CD4-positive, alpha-beta T cell (primary cell): ENCODE data around the gene ABHD16B. TPM values are rescaled to one million over a fixed set of nuclear protein-coding genes. Genes with fewer than 3 reads are reported as not detected.

Source experiments
- ATAC-seq: fragments of 200-7000 bp; cut with Tn5 transposase; one replicate; pipeline ENCODE4 v1.10.0; 2022; ENCODE audit warnings: mild to moderate bottlenecking; ENCODE audit not compliant: poor library complexity
- CTCF ChIA-PET: fragments of 350-600 bp; sonication (Branson Sonifier 250); formaldehyde crosslinking; loops from one replicate; lab custom pipeline; 2021; ENCODE audit warnings: antibody characterized with exemption, inconsistent platforms; lab: Charles Lee
- POLR2A ChIA-PET: fragments of 350-600 bp; sonication (Branson Sonifier 250); formaldehyde crosslinking; loops from one replicate; lab custom pipeline; 2021; ENCODE audit warnings: antibody characterized with exemption, inconsistent platforms; lab: Charles Lee
- DNase-seq, 14 experiments: peaks; one replicate each; pipeline ENCODE4 v3.0.0-alpha.2; 2013 to 2020; ENCODE audit warnings: mixed read lengths in 2 of 14
- H3K27ac ChIP-seq, 2 donors: one replicate each; pipeline versions ENCODE4 v1.5.1 to v1.7.0; 2013; ENCODE audit warnings: low read length in 2 of 2, low read depth in 1 of 2, mild to moderate bottlenecking in 1 of 2
- H3K27me3 ChIP-seq, 2 experiments: 1 replicate in 1 of 2; 2 replicates in 1 of 2; pipeline versions ENCODE4 v1.6.1 to v1.7.0; 2013; ENCODE audit warnings: low read length in 2 of 2, control low read depth in 1 of 2, mild to moderate bottlenecking in 1 of 2, moderate library complexity in 1 of 2; ENCODE audit not compliant: insufficient read depth in 2 of 2, control insufficient read depth in 1 of 2
- H3K36me3 ChIP-seq: one replicate; pipeline ENCODE4 v1.6.1; 2013; ENCODE audit warnings: low read length, control low read depth; ENCODE audit not compliant: insufficient read depth
- H3K4me1 ChIP-seq: one replicate; pipeline ENCODE4 v1.6.1; 2013; ENCODE audit warnings: low read length, control low read depth; ENCODE audit not compliant: insufficient read depth
- H3K4me3 ChIP-seq: one replicate; pipeline ENCODE4 v1.5.1; 2013; ENCODE audit warnings: mild to moderate bottlenecking, low read length, moderate library complexity
- H3K9me3 ChIP-seq, 2 experiments: 1 replicate in 1 of 2; 2 replicates in 1 of 2; pipeline versions ENCODE4 v1.6.1 to v1.7.0; 2013; ENCODE audit warnings: low read length in 2 of 2, mild to moderate bottlenecking in 2 of 2, control low read depth in 1 of 2, moderate library complexity in 1 of 2; ENCODE audit not compliant: control insufficient read depth in 1 of 2, insufficient read depth in 1 of 2
- H3K27ac Mint-ChIP-seq: one replicate; pipeline ENCODE4 v1.8.0; 2020; ENCODE audit warnings: mixed read lengths
- H3K27me3 Mint-ChIP-seq: one replicate; pipeline ENCODE4 v1.8.0; 2021; ENCODE audit warnings: mixed read lengths
- H3K36me3 Mint-ChIP-seq: one replicate; pipeline ENCODE4 v1.8.0; 2021; ENCODE audit warnings: low read depth, mixed read lengths
- H3K4me1 Mint-ChIP-seq: one replicate; pipeline ENCODE4 v1.8.0; 2021; ENCODE audit warnings: low read depth, mixed read lengths
- H3K4me3 Mint-ChIP-seq: one replicate; pipeline ENCODE4 v1.8.0; 2020; ENCODE audit warnings: mild to moderate bottlenecking, mixed read lengths
- H3K9me3 Mint-ChIP-seq: one replicate; pipeline ENCODE4 v1.8.0; 2020; ENCODE audit warnings: mixed read lengths
- CTCF ChIP-seq: fragments of 200-600 bp; IDR thresholded peaks from one replicate; pipeline ENCODE4 v1.8.0; 2022; ENCODE audit warnings: antibody characterized with exemption, mild to moderate bottlenecking
- intact Hi-C, 2 experiments: fragments of 100-400 bp; cut with DNase I in 1 of 2; cut with micrococcal nuclease in 1 of 2; formaldehyde crosslinking; loops; one replicate each; pipeline versions ENCODE4 v1.15.1 to v1.9.0; 2023 to 2025; cut with DNase I, micrococcal nuclease
- total RNA-seq, 174 experiments: library from RNA in 2 of 174; stranded (reverse) in 2 of 174; gene quantifications; one replicate each; pipeline ENCODE4 v1.2.3 and lab custom pipeline; 2021 to 2026

Gene ABHD16B
- total RNA-seq, 2 experiments from 2014 or later: not detected

GRCh38 chr20:63831646-63831992 lies 29.7 kb upstream of the ABHD16B start:
- H3K27me3 ChIP-seq: peaks cover 29 to 32% of the 10 kb centered on the region in 2 experiments
- TF ChIP-seq CTCF: no peak
- no peak for DNase-seq
- no peak for ATAC-seq
- Mint-ChIP-seq H3K4me1 (peaks cover 10% of the 10 kb centered on the region), H3K36me3 (no peaks in the 10 kb centered on the region), H3K4me3 (no peak overlapping the region), H3K27me3 (peaks cover 43% of the 10 kb centered on the region), H3K9me3 (no peaks in the 10 kb centered on the region), H3K27ac (no peak overlapping the region)
- H3K4me1 ChIP-seq: peaks cover 15% of the 10 kb centered on the region
- CTCF ChIA-PET: no interaction called here
- no peaks in the 10 kb centered on the region for H3K36me3 ChIP-seq
- no peak overlapping the region for H3K4me3 ChIP-seq
- H3K9me3 ChIP-seq: no peaks in the 10 kb centered on the region
- no peak overlapping the region for H3K27ac ChIP-seq
- intact Hi-C loops: no loop called here
- POLR2A ChIA-PET: no interaction called here

- no peak overlapping the region for H3K4me3 ChIP-seq
- ChIA-PET POLR2A (no interaction called here), CTCF (no interaction called here)
- intact Hi-C loops: no loop called here
- no peak overlapping the region for H3K27ac Mint-ChIP-seq
- peaks cover 10% of the 10 kb centered on the region for H3K4me1 Mint-ChIP-seq
- no peak for TF ChIP-seq CTCF
- H3K36me3 ChIP-seq: no peaks in the 10 kb centered on the region
- no peak overlapping the region for H3K4me3 Mint-ChIP-seq
- H3K36me3 Mint-ChIP-seq: no peaks in the 10 kb centered on the region
- H3K9me3 Mint-ChIP-seq: no peaks in the 10 kb centered on the region
- no peaks in the 10 kb centered on the region for H3K9me3 ChIP-seq
- H3K27ac ChIP-seq: no peak overlapping the region
- peaks cover 24 to 28% of the 10 kb centered on the region in 2 experiments for H3K27me3 ChIP-seq
- DNase-seq (peak in 1 of 14 experiments; percentile 15), ATAC-seq (no peak)
- peaks cover 15% of the 10 kb centered on the region for H3K4me1 ChIP-seq
- H3K27me3 Mint-ChIP-seq: peaks cover 38% of the 10 kb centered on the region
These were observed 29.2 kb upstream of the ABHD16B start for GRCh38 chr20:63831993-63832686.

- H3K27ac Mint-ChIP-seq: no peak overlapping the region
- intact Hi-C loops: no loop called here
- peaks cover 12 to 15% of the 10 kb centered on the region in 2 experiments for H3K27me3 ChIP-seq
- H3K9me3 Mint-ChIP-seq: no peaks in the 10 kb centered on the region
- H3K36me3 Mint-ChIP-seq: no peaks in the 10 kb centered on the region
- peaks cover 29% of the 10 kb centered on the region for H3K27me3 Mint-ChIP-seq
- no peaks in the 10 kb centered on the region for H3K36me3 ChIP-seq
- H3K4me3 Mint-ChIP-seq: peak overlapping the region; percentile 42
- ChIA-PET CTCF (no interaction called here), POLR2A (no interaction called here)
- TF ChIP-seq CTCF: no peak
- no peak for ATAC-seq
- H3K4me3 ChIP-seq: no peak overlapping the region
- peaks cover 14% of the 10 kb centered on the region for H3K4me1 ChIP-seq
- H3K4me1 Mint-ChIP-seq: peaks cover 10% of the 10 kb centered on the region
- no peak for DNase-seq
- H3K9me3 ChIP-seq: peaks cover 0 to 5% of the 10 kb centered on the region in 2 experiments
- no peak overlapping the region for H3K27ac ChIP-seq
These were observed 27.4 kb upstream of the ABHD16B start for GRCh38 chr20:63833776-63834490.
